IMR-90 (cell line): ENCODE results near the gene NEGR1. TPM values are rescaled to one million over a fixed set of nuclear protein-coding genes. Genes with fewer than 3 reads are reported as not detected.

ENCODE experiments used
- ATAC-seq: fragments of 200-7000 bp; cut with Tn5 transposase; 2 replicates; pipeline ENCODE4 v1.9.1; 2020; ENCODE audit warnings: low read depth, mild to moderate bottlenecking, moderate library complexity
- BruUV-seq: library from RNA; stranded (reverse); fragments of 400-500 nt; replicated peaks from 2 replicates; lab custom pipeline; 2021; lab: Mats Ljungman, UMichigan
- CTCF ChIA-PET: fragments of 300-600 bp; formaldehyde crosslinking; extraction: SDS; loops from one replicate; lab custom pipeline; 2021; ENCODE audit warnings: antibody characterized with exemption; lab: Yijun Ruan, JAX
- POLR2A ChIA-PET: fragments of 300-600 bp; sonication (Branson Sonifier 250); formaldehyde crosslinking; loops from one replicate; lab custom pipeline; 2022; ENCODE audit warnings: antibody characterized with exemption; ENCODE audit not compliant: unreplicated experiment; lab: Charles Lee
- DNase-seq: peaks from one replicate; pipeline ENCODE4 v3.0.0; 2013
- H2AFZ ChIP-seq: replicated peaks from 2 replicates; pipeline ENCODE3; 2013; ENCODE audit warnings: low read length, mild to moderate bottlenecking; ENCODE audit not compliant: poor library complexity
- H2AK5ac ChIP-seq: 2 replicates; pipeline ENCODE4 v1.6.1; 2013; ENCODE audit warnings: low read depth, low read length, inconsistent platforms
- H2AK9ac ChIP-seq: replicated peaks from 2 replicates; pipeline ENCODE3; 2013; ENCODE audit warnings: mild to moderate bottlenecking, low read depth, low read length, moderate library complexity; ENCODE audit not compliant: poor library complexity
- H2BK120ac ChIP-seq: 2 replicates; pipeline ENCODE4 v1.6.1; 2013; ENCODE audit warnings: low read depth, low read length, inconsistent platforms
- H2BK15ac ChIP-seq: 3 replicates; pipeline ENCODE4 v1.6.1; 2013; ENCODE audit warnings: low read depth, low read length, inconsistent platforms
- H2BK20ac ChIP-seq: 2 replicates; pipeline ENCODE4 v1.6.1; 2013; ENCODE audit warnings: low read depth, mild to moderate bottlenecking, inconsistent platforms, low read length, moderate library complexity
- H2BK5ac ChIP-seq: 2 replicates; pipeline ENCODE4 v1.6.1; 2013; ENCODE audit warnings: mild to moderate bottlenecking, low read depth, low read length, inconsistent platforms; ENCODE audit not compliant: poor library complexity, severe bottlenecking
- H3K14ac ChIP-seq: replicated peaks from 2 replicates; pipeline ENCODE4 v1.6.1; 2013; ENCODE audit warnings: low read depth, low read length, inconsistent platforms
- H3K18ac ChIP-seq: 2 replicates; pipeline ENCODE4 v1.6.1; 2013; ENCODE audit warnings: low read depth, low read length, control low read depth
- H3K23ac ChIP-seq: 2 replicates; pipeline ENCODE4 v1.6.1; 2013; ENCODE audit warnings: low read depth, low read length, inconsistent platforms
- H3K27ac ChIP-seq: 2 replicates; pipeline ENCODE4 v1.5.1; 2013; ENCODE audit warnings: mild to moderate bottlenecking, control low read depth, low read length; ENCODE audit not compliant: insufficient read depth
- H3K27me3 ChIP-seq: 2 replicates; pipeline ENCODE4 v1.6.1; 2013; ENCODE audit warnings: low read length; ENCODE audit not compliant: control insufficient read depth, insufficient read depth
- H3K36me3 ChIP-seq: 2 replicates; pipeline ENCODE4 v1.6.1; 2013; ENCODE audit warnings: low read length, mixed read lengths; ENCODE audit not compliant: control insufficient read depth, insufficient read depth
- H3K4ac ChIP-seq: 2 replicates; pipeline ENCODE4 v1.6.1; 2013; ENCODE audit warnings: low read depth, low read length, inconsistent platforms
- H3K4me1 ChIP-seq: 2 replicates; pipeline ENCODE4 v1.6.1; 2013; ENCODE audit warnings: low read length, mixed read lengths; ENCODE audit not compliant: control insufficient read depth, insufficient read depth
- H3K4me2 ChIP-seq: 2 replicates; pipeline ENCODE4 v1.6.1; 2013; ENCODE audit warnings: low read depth, mild to moderate bottlenecking, control low read depth, low read length, moderate library complexity
- H3K4me3 ChIP-seq: 2 replicates; pipeline ENCODE4 v1.5.1; 2013; ENCODE audit warnings: low read depth, mild to moderate bottlenecking, control low read depth, low read length, moderate library complexity; ENCODE audit not compliant: insufficient read depth
- H3K56ac ChIP-seq: 2 replicates; pipeline ENCODE4 v1.6.1; 2013; ENCODE audit warnings: low read length, inconsistent platforms; ENCODE audit not compliant: insufficient read depth; ENCODE audit errors: extremely low read depth
- H3K79me1 ChIP-seq, 2 experiments: 2 replicates each; pipeline ENCODE4 v1.6.1; 2013; ENCODE audit warnings: low read length in 2 of 2, inconsistent platforms in 1 of 2, low read depth in 1 of 2
- H3K9ac ChIP-seq: 2 replicates; pipeline ENCODE4 v1.6.1; 2013; ENCODE audit warnings: low read depth, low read length, control low read depth
- H3K9me1 ChIP-seq: 2 replicates; pipeline ENCODE4 v1.6.1; 2013; ENCODE audit warnings: low read length, inconsistent platforms; ENCODE audit not compliant: insufficient read depth
- H3K9me3 ChIP-seq: 2 replicates; pipeline ENCODE4 v1.6.1; 2013; ENCODE audit warnings: low read length; ENCODE audit not compliant: control insufficient read depth, insufficient read depth
- H4K20me1 ChIP-seq: 2 replicates; pipeline ENCODE4 v1.6.1; 2013; ENCODE audit warnings: low read length, inconsistent platforms; ENCODE audit not compliant: insufficient read depth
- H4K5ac ChIP-seq: 2 replicates; pipeline ENCODE4 v1.6.1; 2013; ENCODE audit warnings: mild to moderate bottlenecking, low read depth, low read length, control low read depth
- H4K8ac ChIP-seq, 2 experiments: 2 replicates each; pipeline ENCODE4 v1.6.1; 2013; ENCODE audit warnings: low read depth in 2 of 2, low read length in 2 of 2, control low read depth in 1 of 2, inconsistent platforms in 1 of 2
- H4K91ac ChIP-seq: 2 replicates; pipeline ENCODE4 v1.6.1; 2013; ENCODE audit warnings: low read depth, low read length, inconsistent platforms; ENCODE audit not compliant: insufficient read depth
- BHLHE40 ChIP-seq: fragments of 150-350 bp; IDR thresholded peaks from 2 replicates; pipeline ENCODE4 v1.6.1; 2016; ENCODE audit warnings: mild to moderate bottlenecking, low read depth, low read length
- CEBPB ChIP-seq: IDR thresholded peaks from 2 replicates; pipeline ENCODE4 v1.6.1; 2012; ENCODE audit warnings: low read depth, low read length, improper control_type of control experiment
- CHD1 ChIP-seq: IDR thresholded peaks from 2 replicates; pipeline ENCODE4 v1.6.1; 2012; ENCODE audit warnings: low read depth, low read length, improper control_type of control experiment
- FOS ChIP-seq: fragments of 150-350 bp; IDR thresholded peaks from 2 replicates; pipeline ENCODE4 v1.6.1; 2016; ENCODE audit warnings: low read depth, low read length
- MAFK ChIP-seq: IDR thresholded peaks from 2 replicates; pipeline ENCODE4 v1.6.1; 2012; ENCODE audit warnings: low read depth, low read length, improper control_type of control experiment
- MAZ ChIP-seq: IDR thresholded peaks from 2 replicates; pipeline ENCODE4 v1.6.1; 2012; ENCODE audit warnings: low read depth, mild to moderate bottlenecking, low read length, improper control_type of control experiment, moderate library complexity, borderline replicate concordance
- MXI1 ChIP-seq: IDR thresholded peaks from 2 replicates; pipeline ENCODE4 v1.6.1; 2012; ENCODE audit warnings: low read depth, mild to moderate bottlenecking, low read length, moderate library complexity, borderline replicate concordance
- NFE2L2 ChIP-seq: fragments of 150-350 bp; IDR thresholded peaks from 2 replicates; pipeline ENCODE4 v1.6.1; 2016; ENCODE audit warnings: low read depth, mild to moderate bottlenecking, low read length
- POLR2A ChIP-seq: IDR thresholded peaks from 2 replicates; pipeline ENCODE4 v1.6.1; 2012; ENCODE audit warnings: mild to moderate bottlenecking, low read depth, low read length
- RAD21 ChIP-seq: IDR thresholded peaks from 2 replicates; pipeline ENCODE4 v1.6.1; 2012; ENCODE audit warnings: low read length, improper control_type of control experiment
- RCOR1 ChIP-seq: IDR thresholded peaks from 2 replicates; pipeline ENCODE4 v1.6.1; 2012; ENCODE audit warnings: mild to moderate bottlenecking, low read length, improper control_type of control experiment; ENCODE audit not compliant: insufficient replicate concordance
- RFX5 ChIP-seq: IDR thresholded peaks from 2 replicates; pipeline ENCODE4 v1.8.0; 2012; ENCODE audit warnings: low read depth, mild to moderate bottlenecking, low read length, moderate library complexity
- SMC3 ChIP-seq: fragments of 150-350 bp; IDR thresholded peaks from 2 replicates; pipeline ENCODE4 v1.6.1; 2016; ENCODE audit warnings: low read depth, mild to moderate bottlenecking, antibody characterized with exemption, low read length, moderate library complexity
- WGBS, 2 experiments: methylation state at CpG; one replicate each; pipeline versions ENCODE4 v1.1.5 to v1.1.7; 2013; ENCODE audit warnings: missing lambda C conversion rate in 2 of 2; ENCODE audit not compliant: insufficient read length in 1 of 2; ENCODE audit errors: extremely low coverage in 2 of 2; 5-methylcytosine and 5-hydroxymethylcytosine counted together
- dilution Hi-C: fragments of 300-500 bp; cut with HindIII; formaldehyde crosslinking; loops from one replicate; pipeline ENCODE4 v1.14.3; 2018; ENCODE audit warnings: low sequenced_read_pairs; ENCODE audit not compliant: unreplicated experiment
- in situ Hi-C: fragments of 300-500 bp; cut with MboI; formaldehyde crosslinking; loops from 3 replicates; pipeline ENCODE4 v1.14.3; 2019; ENCODE audit warnings: low sequenced_read_pairs, inconsistent platforms, mixed read lengths
- intact Hi-C: fragments of 100-400 bp; cut with micrococcal nuclease; formaldehyde crosslinking; loops from 2 replicates; pipeline ENCODE4 v1.10.0; 2022
- polyA plus RNA-seq, 3 experiments: library from polyadenylated mRNA; depleted of rRNA; stranded (reverse); fragments of >200 nt; gene quantifications; 2 replicates each; pipeline ENCODE4 v1.2.3, GENCODE V29; 2012; ENCODE audit warnings: low replicate concordance in 1 of 3
- total RNA-seq: library from RNA; depleted of rRNA; stranded (reverse); fragments of >200 nt; gene quantifications from 2 replicates; pipeline ENCODE4 v1.2.3, GENCODE V29; 2012
- TF ChIP-seq, protein P1 (sequence below): fragments of 150-350 bp; IDR thresholded peaks from 2 replicates; pipeline ENCODE4 v1.6.1; 2016; ENCODE audit warnings: low read depth, mild to moderate bottlenecking, low read length, moderate library complexity, borderline replicate concordance
- TF ChIP-seq, protein P2 (sequence below): conservative IDR thresholded peaks from 2 replicates; pipeline ENCODE4 v1.5.1; 2012; ENCODE audit warnings: mild to moderate bottlenecking, low read depth, low read length, improper control_type of control experiment
- TF ChIP-seq, protein P3 (sequence below): fragments of 150-350 bp; IDR thresholded peaks from 2 replicates; pipeline ENCODE4 v1.6.1; 2017; ENCODE audit warnings: mild to moderate bottlenecking, antibody characterized with exemption, low read length, low read depth

NEGR1 gene
- total and polyA plus RNA-seq, 2 of the 4 experiments (the other 2 are of a cell fraction) = 5.1 to 9.1 TPM

DNA sequence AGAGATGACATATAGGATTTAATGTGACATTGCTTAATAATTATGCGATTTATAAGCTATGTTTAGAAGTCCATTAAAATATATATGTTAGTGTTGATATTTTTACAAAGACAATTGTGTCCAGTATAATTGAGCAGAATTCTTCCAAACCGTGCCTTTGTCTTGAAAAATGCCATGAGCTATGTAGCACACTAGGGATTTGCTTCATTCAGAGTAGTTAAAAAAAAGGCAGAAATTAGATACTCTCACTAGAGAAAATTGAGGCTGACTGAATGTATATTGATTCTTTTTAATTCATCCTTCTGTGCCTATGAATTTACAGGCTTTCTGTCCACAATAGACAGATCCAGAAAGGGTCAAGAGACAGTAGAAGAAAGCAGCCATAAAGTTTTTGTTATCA is 429.0 kb downstream of the NEGR1 start:
- TF ChIP-seq, protein P1, sequence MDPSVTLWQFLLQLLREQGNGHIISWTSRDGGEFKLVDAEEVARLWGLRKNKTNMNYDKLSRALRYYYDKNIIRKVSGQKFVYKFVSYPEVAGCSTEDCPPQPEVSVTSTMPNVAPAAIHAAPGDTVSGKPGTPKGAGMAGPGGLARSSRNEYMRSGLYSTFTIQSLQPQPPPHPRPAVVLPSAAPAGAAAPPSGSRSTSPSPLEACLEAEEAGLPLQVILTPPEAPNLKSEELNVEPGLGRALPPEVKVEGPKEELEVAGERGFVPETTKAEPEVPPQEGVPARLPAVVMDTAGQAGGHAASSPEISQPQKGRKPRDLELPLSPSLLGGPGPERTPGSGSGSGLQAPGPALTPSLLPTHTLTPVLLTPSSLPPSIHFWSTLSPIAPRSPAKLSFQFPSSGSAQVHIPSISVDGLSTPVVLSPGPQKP = no peak
- TF ChIP-seq RCOR1 (no peak), SMC3 (no peak), MXI1 (no peak), MAZ (no peak), CHD1 (no peak), RFX5 (no peak), FOS (no peak), CEBPB (no peak), BHLHE40 (no peak), POLR2A (no peak), NFE2L2 (no peak), MAFK (no peak), RAD21 (no peak)
- TF ChIP-seq, protein P2, sequence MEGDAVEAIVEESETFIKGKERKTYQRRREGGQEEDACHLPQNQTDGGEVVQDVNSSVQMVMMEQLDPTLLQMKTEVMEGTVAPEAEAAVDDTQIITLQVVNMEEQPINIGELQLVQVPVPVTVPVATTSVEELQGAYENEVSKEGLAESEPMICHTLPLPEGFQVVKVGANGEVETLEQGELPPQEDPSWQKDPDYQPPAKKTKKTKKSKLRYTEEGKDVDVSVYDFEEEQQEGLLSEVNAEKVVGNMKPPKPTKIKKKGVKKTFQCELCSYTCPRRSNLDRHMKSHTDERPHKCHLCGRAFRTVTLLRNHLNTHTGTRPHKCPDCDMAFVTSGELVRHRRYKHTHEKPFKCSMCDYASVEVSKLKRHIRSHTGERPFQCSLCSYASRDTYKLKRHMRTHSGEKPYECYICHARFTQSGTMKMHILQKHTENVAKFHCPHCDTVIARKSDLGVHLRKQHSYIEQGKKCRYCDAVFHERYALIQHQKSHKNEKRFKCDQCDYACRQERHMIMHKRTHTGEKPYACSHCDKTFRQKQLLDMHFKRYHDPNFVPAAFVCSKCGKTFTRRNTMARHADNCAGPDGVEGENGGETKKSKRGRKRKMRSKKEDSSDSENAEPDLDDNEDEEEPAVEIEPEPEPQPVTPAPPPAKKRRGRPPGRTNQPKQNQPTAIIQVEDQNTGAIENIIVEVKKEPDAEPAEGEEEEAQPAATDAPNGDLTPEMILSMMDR = no peak
- TF ChIP-seq, protein P3, sequence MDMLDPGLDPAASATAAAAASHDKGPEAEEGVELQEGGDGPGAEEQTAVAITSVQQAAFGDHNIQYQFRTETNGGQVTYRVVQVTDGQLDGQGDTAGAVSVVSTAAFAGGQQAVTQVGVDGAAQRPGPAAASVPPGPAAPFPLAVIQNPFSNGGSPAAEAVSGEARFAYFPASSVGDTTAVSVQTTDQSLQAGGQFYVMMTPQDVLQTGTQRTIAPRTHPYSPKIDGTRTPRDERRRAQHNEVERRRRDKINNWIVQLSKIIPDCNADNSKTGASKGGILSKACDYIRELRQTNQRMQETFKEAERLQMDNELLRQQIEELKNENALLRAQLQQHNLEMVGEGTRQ = no peak
- Histone ChIP-seq H4K5ac (no peak overlapping the region), H3K27me3 (no peaks in the 10 kb centered on the region), H3K18ac (no peak overlapping the region), H3K9me1 (no peaks in the 10 kb centered on the region), H2BK20ac (no peak overlapping the region), H3K36me3 (no peaks in the 10 kb centered on the region), H3K79me1 (no peaks in the 10 kb centered on the region), H3K9me3 (no peaks in the 10 kb centered on the region), H3K14ac (no peak overlapping the region), H2AK9ac (no peak overlapping the region), H4K91ac (no peak overlapping the region), H4K8ac (no peak overlapping the region), H3K4me3 (no peak overlapping the region), H3K56ac (no peak overlapping the region), H3K4ac (no peak overlapping the region), H3K4me1 (no peaks in the 10 kb centered on the region), H2BK15ac (no peak overlapping the region), H2BK5ac (no peak overlapping the region), H2AFZ (no peak overlapping the region), H4K20me1 (no peaks in the 10 kb centered on the region), H3K23ac (no peak overlapping the region), H3K4me2 (no peak overlapping the region), H2AK5ac (no peak overlapping the region), H3K9ac (no peak overlapping the region), H2BK120ac (no peak overlapping the region), H3K27ac (no peak overlapping the region)
- ChIA-PET POLR2A (no interaction called here), CTCF (no interaction called here)
- DNase-seq = no peak
- in situ Hi-C loops (no loop called here), intact Hi-C loops (no loop called here), dilution Hi-C loops (no loop called here)
- BruUV-seq = no TSS peak
- WGBS, 2 experiments = no CpG with 5 or more reads among the region's 2 CpGs
- ATAC-seq = no peak
